GM19452 (cell line): ENCODE results near the gene LCLAT1.
"Not testable (repeated sequence)": the region's sequence is repeated elsewhere in the genome, so short reads cannot be mapped to it uniquely, and the experiment has no call there.

Experiments
- ATAC-seq: cut with Tn5 transposase; IDR thresholded peaks from one replicate; pipeline ENCODE4 v1.9.1; 2021; ENCODE audit not compliant: unreplicated experiment

The LCLAT1 gene

GRCh38 chr2:30484995-30485394 lies 37.9 kb downstream of the LCLAT1 start:
- no peak for ATAC-seq

GRCh38 chr2:30486655-30487054 lies 39.6 kb downstream of the LCLAT1 start:
- ATAC-seq: no peak

DNA sequence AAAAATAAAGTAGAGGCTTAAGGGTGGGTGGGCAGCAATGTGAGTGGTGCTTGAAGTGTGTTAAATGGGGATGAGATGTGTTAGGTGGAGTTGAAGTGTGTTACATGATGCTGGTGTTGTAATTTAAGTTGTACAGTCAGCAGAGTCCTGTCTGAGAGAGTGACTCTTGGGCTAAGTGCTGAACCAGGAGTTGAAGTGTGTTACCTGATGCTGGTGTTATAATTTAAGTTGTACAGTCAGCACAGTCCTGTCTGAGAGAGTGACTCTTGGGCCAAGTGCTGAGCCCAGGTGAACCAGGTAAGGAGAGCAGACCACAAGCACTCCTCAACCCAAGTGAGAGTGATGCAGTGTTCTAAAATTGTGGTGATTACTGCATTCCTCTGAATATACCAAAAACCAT lies 40.6 kb downstream of the LCLAT1 start:
- no peak for ATAC-seq

DNA sequence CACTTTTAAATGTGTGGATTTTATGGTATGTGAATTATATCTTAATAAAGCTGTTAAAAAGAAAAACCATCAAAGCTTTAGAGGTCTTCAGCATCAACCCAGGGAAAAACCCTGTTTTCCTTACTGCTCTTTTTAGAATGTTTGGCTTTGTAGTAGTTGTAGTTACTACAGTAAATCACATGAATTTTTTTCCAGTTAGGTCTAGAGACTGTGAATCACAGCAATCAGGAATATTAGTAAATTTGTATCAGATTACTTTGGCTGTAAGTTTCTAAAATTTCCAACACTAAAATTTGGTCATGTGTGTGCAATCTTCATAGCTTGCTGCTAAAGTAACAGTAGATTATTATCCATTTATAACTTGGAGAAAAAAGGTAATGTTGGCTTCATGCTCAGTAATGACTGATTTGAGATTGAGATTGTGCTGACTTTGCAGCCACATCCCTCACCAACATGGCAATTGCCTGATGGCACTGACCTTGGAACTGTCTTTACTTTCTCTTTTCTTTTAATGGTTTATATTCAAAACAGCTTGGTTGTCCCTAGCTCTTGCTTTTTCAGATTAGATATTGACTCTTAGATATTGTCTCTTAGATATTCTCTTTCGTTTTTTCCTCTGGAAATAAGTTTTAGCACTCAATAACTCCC lies 41.1 kb downstream of the LCLAT1 start:
- ATAC-seq: no peak

- no peak for ATAC-seq
Measured at GRCh38 chr2:30491225-30491624, 44.2 kb downstream of the LCLAT1 start.

DNA sequence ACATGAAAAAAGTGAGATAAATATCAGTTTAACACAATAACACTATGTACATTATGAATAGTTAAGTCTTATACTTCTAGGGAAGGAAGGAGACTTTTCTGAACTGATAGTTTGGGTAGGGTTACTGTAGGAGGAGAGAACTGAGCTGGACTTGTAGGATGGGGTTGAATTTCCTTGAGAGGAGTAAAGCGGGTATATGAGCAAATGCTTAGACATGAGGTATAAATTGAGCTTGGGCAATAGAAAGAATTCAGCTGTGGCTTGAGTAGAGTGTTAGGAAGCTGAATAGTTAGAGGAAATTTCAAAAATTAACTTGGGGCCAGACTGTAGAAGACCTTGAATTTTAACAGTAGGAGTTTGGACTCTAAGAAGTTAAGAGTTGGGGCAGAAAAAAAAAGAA lies 45.1 kb downstream of the LCLAT1 start:
- ATAC-seq: no peak

GRCh38 chr2:30492619-30493018 lies 45.6 kb downstream of the LCLAT1 start:
- no peak for ATAC-seq

DNA sequence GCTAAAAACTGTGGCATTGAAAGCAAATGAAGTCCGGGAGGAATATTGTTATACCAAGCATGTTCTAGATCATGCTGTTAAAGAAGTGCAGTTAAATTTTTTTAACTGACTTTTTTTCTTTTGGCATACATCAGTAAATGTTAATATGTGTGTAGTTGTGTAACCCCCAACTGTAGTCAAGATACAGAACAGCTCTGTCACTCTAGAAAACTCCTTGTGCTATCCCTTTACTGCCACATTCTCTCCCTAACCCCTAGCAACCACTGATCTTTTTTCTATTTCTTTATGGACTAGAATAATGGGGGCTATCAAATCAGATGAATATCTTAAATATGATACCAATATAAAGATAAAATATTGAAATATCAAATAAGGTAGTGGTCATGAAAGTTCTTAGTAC lies 46.4 kb downstream of the LCLAT1 start:
- no peak for ATAC-seq

GRCh38 chr2:30495896-30496295 lies 48.9 kb downstream of the LCLAT1 start:
- not testable (repeated sequence) for ATAC-seq

DNA sequence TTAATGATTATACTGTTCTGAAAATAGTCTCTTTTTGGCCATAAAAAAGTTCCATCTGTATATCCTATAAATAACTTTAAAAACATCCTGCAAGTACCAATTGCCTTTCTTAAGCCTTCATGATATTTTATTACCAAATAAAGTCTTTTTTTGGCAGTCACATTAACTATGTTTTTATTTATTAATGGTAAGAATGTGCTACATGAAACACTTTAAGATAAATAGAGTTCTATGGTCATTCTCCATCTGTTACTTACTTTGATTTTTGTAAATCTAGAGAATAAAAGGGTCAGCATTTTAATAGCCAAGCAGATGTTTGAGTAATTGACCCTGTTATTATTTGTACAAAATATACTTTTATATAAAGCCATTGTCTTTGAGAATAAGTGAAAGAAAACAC lies 52.6 kb downstream of the LCLAT1 start:
- no peak for ATAC-seq

DNA sequence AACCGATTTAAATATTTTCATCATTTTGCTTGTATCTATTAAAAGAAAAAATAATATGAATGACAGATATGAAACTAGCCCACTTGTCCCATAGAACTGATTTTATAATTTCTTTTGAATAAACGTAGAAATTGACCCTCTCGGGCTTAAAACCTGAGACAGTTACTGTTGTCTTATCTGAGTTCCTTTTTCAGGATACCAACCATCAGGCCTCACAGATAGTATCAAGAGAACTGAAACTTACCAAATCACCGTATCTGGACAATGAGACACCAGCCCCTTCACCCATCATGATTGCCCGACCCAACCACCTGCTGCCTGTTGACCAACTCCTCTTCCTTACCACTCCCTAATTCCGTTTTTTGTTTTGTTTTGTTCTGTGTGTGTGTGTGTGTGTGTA lies 53.7 kb downstream of the LCLAT1 start:
- no peak for ATAC-seq

DNA sequence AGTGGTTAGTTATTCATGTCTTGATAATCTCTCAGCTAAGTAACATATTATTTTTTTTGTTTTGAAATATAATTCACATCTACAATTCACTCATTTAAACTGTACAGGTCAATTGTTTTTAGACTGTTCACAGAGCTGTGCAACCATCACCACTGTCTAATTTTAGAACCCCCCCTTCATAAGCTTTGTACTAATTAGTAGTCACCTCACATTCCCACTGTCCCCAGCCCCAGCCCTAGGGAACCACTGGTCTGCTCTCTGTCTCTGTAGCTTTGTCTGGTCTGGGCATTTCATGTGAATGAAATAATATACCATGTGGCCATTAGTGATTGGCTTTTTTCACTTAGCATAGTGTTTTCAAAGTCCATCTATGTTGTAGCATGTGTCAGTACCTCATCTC lies 55.3 kb downstream of the LCLAT1 start:
- ATAC-seq: no peak

GRCh38 chr2:30503007-30503694 lies 56.1 kb downstream of the LCLAT1 start:
- no peak for ATAC-seq

DNA sequence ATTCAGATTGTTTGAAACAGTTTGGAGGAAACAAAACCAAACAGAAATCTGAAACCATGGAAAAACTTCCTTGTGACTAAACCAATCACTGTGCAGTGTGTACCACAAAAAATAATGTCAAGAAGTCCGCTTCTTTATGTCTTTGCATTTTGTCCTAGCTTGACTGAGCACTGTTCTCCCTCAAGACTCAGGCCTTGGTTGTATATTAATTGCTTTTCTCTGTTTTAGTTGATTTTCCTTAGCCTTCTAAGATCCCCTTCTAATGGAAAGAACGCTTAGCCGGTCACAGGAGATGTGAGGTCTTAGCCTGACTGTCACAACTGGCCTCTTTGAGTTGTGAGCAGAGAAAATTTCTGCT lies 56.6 kb downstream of the LCLAT1 start:
- no peak for ATAC-seq

GRCh38 chr2:30504731-30505130 lies 57.7 kb downstream of the LCLAT1 start:
- ATAC-seq: no peak

- ATAC-seq: no peak
Measured at GRCh38 chr2:30505500-30506180, 58.6 kb downstream of the LCLAT1 start.

DNA sequence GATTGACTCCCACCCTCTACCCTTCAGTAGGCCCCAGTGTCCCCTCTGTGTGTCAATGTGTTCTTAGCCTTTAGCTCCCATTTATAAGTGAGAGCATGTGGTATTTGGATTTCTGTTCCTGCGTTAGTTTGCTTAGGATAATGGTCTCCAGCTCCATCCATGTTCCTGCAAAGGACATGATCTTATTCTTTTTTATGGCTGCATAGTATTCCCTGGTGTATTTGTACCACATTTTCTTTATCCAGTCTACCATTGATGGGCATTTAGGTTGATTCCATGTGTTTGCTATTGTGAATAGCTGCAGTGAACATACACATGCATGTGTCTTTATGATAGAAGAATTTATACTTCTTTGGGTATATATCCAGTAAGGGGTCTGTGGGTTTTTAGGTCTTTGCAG lies 60.4 kb downstream of the LCLAT1 start:
- ATAC-seq: not testable (repeated sequence)

DNA sequence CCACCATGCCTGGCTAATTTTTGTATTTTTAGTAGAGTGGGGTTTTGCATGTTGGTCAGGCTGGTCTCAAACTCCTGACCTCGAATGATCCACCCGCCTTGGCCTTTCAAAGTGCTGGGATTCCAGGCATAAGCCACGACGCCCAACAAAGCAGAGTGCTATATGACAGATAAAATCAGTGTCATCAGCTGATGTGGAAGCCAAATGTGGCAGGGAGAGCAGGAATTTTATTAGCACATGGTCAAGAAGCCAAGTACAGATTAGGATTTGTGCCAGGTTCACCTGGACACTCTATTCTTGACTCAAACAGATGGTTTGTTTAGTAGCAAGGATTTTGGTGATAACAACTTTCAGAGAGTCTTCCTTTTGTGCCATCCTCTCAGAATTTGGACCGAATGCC lies 62.7 kb downstream of the LCLAT1 start:
- ATAC-seq: no peak

DNA sequence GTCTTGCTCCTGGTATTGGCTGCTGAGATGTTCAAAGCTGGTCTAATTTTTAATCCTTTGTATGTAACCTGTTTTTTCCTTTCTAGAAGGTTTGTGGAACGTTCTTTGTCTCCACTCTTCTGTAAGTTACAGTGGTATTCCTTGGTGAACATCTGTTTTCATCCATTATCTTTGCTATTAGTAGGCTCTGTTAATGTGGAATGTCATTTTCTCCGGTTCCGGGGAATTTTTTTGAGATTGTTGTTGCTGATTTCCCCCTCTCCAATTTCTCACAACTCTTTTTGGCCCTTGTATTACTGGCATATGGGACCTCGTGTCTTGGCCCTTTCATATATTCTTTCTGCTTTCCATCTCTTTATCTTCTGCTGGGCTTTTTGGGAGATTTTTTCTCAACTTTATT lies 63.4 kb downstream of the LCLAT1 start:
- no peak for ATAC-seq

GRCh38 chr2:30511122-30512083 lies 64.4 kb downstream of the LCLAT1 start:
- ATAC-seq: no peak

GRCh38 chr2:30512243-30512886 lies 65.3 kb downstream of the LCLAT1 start:
- no peak for ATAC-seq
